ENCODE data around the gene SCRG1. TPM values are rescaled to one million over a fixed set of nuclear protein-coding genes. Genes with fewer than 3 reads are reported as not detected.

Gene SCRG1
- total RNA-seq, 1 donor from 2014 or later = 4.3 TPM

DNA sequence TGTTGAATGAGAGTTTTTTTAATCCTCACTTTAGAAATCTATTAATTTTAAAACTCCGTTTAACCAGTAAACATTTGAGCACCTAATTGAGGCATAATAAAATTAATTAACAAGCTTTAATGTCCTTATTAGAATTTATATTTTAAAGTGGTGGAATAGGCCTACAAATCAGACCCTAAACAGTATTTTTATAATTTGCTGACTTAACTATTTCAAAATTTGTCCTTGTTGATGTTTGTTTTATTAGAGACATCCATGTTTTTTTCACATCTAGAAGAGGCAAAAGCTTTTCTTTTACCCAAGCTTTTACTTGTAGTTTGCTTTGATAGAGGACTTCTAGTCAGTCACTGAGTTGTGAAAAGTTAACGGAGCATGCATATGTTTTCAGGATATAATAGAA is 24.3 kb downstream of the SCRG1 start:
- no peak overlapping the region for H3K27ac Mint-ChIP-seq (ENCODE audit: unreplicated experiment)
- no peaks in the 10 kb centered on the region for H3K9me3 Mint-ChIP-seq (ENCODE audit: unreplicated experiment)
- H2AFZ ChIP-seq (ENCODE audit: low read depth, low read length) = no peak overlapping the region
- no peak overlapping the region for H3K4me3 ChIP-seq (ENCODE audit: insufficient read depth, low read depth, low read length)
- no peak overlapping the region for H3K9ac ChIP-seq (ENCODE audit: low read length)
- H4K20me1 ChIP-seq (ENCODE audit: insufficient read depth, low read length) = no peaks in the 10 kb centered on the region
- no peaks in the 10 kb centered on the region for H3K4me1 Mint-ChIP-seq (ENCODE audit: low read depth, unreplicated experiment)
- peaks cover 41% of the 10 kb centered on the region for H3K79me2 ChIP-seq (ENCODE audit: insufficient read depth, low read length)
- no peak overlapping the region for H3K4me3 Mint-ChIP-seq (ENCODE audit: unreplicated experiment)
- H3K27me3 ChIP-seq (ENCODE audit: insufficient read depth, low read length) = no peaks in the 10 kb centered on the region
- no peaks in the 10 kb centered on the region for H3K36me3 Mint-ChIP-seq (ENCODE audit: low read depth, unreplicated experiment)
- H3K9me3 ChIP-seq (ENCODE audit: insufficient read depth, low read depth, low read length) = no peaks in the 10 kb centered on the region
- peaks cover 3% of the 10 kb centered on the region for H3K36me3 ChIP-seq (ENCODE audit: insufficient read depth, low read length)
- FAIRE-seq (no peak), DNase-seq (ENCODE audit: low read depth) (no peak)
- no peak overlapping the region for H3K27ac ChIP-seq (ENCODE audit: low read depth, low read length)
- H3K4me1 ChIP-seq (ENCODE audit: insufficient read depth, low read length) = no peaks in the 10 kb centered on the region
- H3K4me2 ChIP-seq (ENCODE audit: low read length) = no peak overlapping the region
- TF ChIP-seq, protein P1, sequence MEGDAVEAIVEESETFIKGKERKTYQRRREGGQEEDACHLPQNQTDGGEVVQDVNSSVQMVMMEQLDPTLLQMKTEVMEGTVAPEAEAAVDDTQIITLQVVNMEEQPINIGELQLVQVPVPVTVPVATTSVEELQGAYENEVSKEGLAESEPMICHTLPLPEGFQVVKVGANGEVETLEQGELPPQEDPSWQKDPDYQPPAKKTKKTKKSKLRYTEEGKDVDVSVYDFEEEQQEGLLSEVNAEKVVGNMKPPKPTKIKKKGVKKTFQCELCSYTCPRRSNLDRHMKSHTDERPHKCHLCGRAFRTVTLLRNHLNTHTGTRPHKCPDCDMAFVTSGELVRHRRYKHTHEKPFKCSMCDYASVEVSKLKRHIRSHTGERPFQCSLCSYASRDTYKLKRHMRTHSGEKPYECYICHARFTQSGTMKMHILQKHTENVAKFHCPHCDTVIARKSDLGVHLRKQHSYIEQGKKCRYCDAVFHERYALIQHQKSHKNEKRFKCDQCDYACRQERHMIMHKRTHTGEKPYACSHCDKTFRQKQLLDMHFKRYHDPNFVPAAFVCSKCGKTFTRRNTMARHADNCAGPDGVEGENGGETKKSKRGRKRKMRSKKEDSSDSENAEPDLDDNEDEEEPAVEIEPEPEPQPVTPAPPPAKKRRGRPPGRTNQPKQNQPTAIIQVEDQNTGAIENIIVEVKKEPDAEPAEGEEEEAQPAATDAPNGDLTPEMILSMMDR (IDR thresholded peaks at IDR 0.05; ENCODE audit: insufficient read depth, low read depth, low read length) = no peak
- TF ChIP-seq EZH2 (IDR thresholded peaks at IDR 0.05; ENCODE audit: insufficient read depth, low read length) = no peak
- no peaks in the 10 kb centered on the region for H3K27me3 Mint-ChIP-seq (ENCODE audit: low read depth, unreplicated experiment)

DNA sequence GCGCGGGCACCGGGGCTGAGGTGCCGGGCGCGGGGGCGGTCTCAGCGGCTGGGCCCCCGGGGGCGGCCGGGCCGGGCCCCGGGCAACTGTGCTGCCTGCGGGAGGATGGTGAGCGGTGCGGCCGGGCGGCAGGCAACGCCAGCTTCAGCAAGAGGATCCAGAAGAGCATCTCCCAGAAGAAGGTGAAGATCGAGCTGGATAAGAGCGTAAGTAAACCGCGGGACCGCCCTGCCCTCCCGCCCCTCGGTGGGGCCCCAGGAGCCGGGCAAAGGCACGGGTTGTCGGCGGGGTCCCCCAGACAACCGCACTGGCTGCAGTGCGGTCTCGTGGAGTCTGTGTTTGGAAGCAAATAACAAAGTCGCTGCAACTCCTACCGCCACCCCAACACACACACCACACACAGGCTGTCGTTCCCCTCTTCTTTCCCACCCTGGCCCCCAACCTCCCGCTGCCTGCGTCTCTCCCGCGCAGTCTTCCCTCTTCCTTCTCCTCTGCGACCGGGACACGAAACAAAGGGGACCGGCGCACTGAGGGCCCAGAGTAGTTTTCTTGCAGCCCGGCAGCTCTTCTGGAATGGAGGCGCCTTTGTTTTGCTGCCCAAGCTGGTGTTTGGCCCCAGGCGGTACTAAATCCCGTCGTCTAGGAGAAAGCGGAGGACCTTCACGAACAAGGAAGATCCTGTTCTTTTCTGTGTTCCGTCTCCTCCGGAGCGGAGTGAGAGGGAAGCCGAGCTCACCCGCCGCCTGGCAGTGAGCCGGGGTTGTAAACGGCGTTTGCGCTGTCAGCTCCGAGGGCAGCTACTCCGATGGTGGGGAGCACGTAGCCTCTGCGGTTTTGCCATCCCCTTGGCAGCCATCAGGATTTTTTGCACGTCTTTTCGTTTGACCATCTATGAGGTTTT is 27.4 kb downstream of the SCRG1 start:
- Histone ChIP-seq H3K9me3 (ENCODE audit: insufficient read depth, low read depth, low read length) (no peaks in the 10 kb centered on the region), H3K79me2 (ENCODE audit: insufficient read depth, low read length) (peaks cover 41% of the 10 kb centered on the region), H3K4me1 (ENCODE audit: insufficient read depth, low read length) (peaks cover 4% of the 10 kb centered on the region), H3K4me2 (ENCODE audit: low read length) (peak overlapping the region; percentile 94), H2AFZ (ENCODE audit: low read depth, low read length) (peak overlapping the region; percentile 95), H3K4me3 (ENCODE audit: insufficient read depth, low read depth, low read length) (peak overlapping the region; percentile 93), H4K20me1 (ENCODE audit: insufficient read depth, low read length) (no peaks in the 10 kb centered on the region), H3K9ac (ENCODE audit: low read length) (peak overlapping the region; percentile 86), H3K27ac (ENCODE audit: low read depth, low read length) (peak overlapping the region; percentile 76), H3K36me3 (ENCODE audit: insufficient read depth, low read length) (no peaks in the 10 kb centered on the region), H3K27me3 (ENCODE audit: insufficient read depth, low read length) (no peaks in the 10 kb centered on the region)
- TF ChIP-seq, protein P1 (IDR thresholded peaks at IDR 0.05; ENCODE audit: insufficient read depth, low read depth, low read length) = no peak
- no peak for TF ChIP-seq EZH2 (IDR thresholded peaks at IDR 0.05; ENCODE audit: insufficient read depth, low read length)
- Mint-ChIP-seq H3K27me3 (ENCODE audit: low read depth, unreplicated experiment) (no peaks in the 10 kb centered on the region), H3K36me3 (ENCODE audit: low read depth, unreplicated experiment) (no peaks in the 10 kb centered on the region), H3K4me3 (ENCODE audit: unreplicated experiment) (peak overlapping the region; percentile 97), H3K4me1 (ENCODE audit: low read depth, unreplicated experiment) (peaks cover 3% of the 10 kb centered on the region), H3K9me3 (ENCODE audit: unreplicated experiment) (no peaks in the 10 kb centered on the region), H3K27ac (ENCODE audit: unreplicated experiment) (peak overlapping the region; percentile 89)
- no peak for FAIRE-seq
- peak; percentile 63 for DNase-seq (ENCODE audit: low read depth)

All from astrocyte (in vitro differentiated cells and primary cell).